Measurements from ENCODE around the gene ZNF804B. TPM values are rescaled to one million over a fixed set of nuclear protein-coding genes. Genes with fewer than 3 reads are reported as not detected.

The ZNF804B gene
- total RNA-seq, 1 donor from 2014 or later, result not detected

DNA sequence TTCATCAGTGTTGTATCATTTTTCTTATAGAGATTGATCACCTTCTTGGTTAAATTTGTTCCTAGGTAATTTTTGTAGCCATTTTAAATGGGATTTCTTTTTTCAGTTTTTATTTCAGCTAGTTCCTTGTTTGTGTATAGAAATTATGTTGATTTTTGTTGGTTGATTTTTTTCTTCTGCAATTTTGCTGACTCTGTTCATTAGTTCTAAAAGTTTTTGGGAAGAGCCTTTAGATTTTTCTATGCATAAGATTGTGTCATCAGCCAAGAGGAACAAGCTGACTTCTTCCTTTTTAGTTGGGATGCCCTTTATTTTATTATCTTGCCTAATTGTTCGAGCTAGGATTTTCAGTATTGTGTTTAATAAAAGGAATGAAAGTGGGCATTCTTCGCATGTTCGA lies 258.2 kb downstream of the ZNF804B start:
- no peaks in the 10 kb centered on the region for H3K27me3 Mint-ChIP-seq (ENCODE audit: unreplicated experiment)
- no peak overlapping the region for H3K4me3 Mint-ChIP-seq (ENCODE audit: unreplicated experiment)
- no peak for DNase-seq (ENCODE audit: extremely low spot score, unreplicated experiment)
- H3K9me3 Mint-ChIP-seq (ENCODE audit: unreplicated experiment), result peaks cover 30% of the 10 kb centered on the region
- TF ChIP-seq CTCF (IDR thresholded peaks at IDR 0.05), result no peak
- no peaks in the 10 kb centered on the region for H3K4me1 Mint-ChIP-seq (ENCODE audit: unreplicated experiment)
- H3K36me3 Mint-ChIP-seq (ENCODE audit: unreplicated experiment), result no peaks in the 10 kb centered on the region
- H3K27ac Mint-ChIP-seq (ENCODE audit: unreplicated experiment), result no peak overlapping the region

DNA sequence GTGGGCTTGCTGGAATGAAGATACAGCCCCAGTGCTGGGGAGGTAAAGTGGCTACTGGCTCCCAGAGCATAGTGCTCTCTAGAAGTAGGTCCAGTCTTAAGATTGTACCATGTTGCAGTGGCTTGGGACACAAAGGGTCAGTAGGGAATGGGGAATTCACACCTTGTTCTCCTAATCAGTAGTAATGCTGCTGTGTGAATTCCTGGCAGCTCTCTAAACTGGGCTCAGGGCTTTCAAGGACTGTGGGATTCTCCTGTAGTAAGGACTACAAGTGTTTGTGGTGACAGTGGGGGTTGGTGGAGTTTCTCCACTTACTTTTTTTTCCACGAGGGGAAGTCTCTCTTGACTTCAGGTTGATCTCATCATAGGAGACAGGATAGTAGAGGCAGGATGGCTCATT lies 262.2 kb downstream of the ZNF804B start:
- DNase-seq (ENCODE audit: extremely low spot score, unreplicated experiment), result no peak
- H3K36me3 Mint-ChIP-seq (ENCODE audit: unreplicated experiment), result no peaks in the 10 kb centered on the region
- H3K27me3 Mint-ChIP-seq (ENCODE audit: unreplicated experiment), result no peaks in the 10 kb centered on the region
- peaks cover 27% of the 10 kb centered on the region for H3K9me3 Mint-ChIP-seq (ENCODE audit: unreplicated experiment)
- no peak overlapping the region for H3K27ac Mint-ChIP-seq (ENCODE audit: unreplicated experiment)
- no peak for TF ChIP-seq CTCF (IDR thresholded peaks at IDR 0.05)
- H3K4me3 Mint-ChIP-seq (ENCODE audit: unreplicated experiment), result no peak overlapping the region
- peaks cover 4% of the 10 kb centered on the region for H3K4me1 Mint-ChIP-seq (ENCODE audit: unreplicated experiment)

DNA sequence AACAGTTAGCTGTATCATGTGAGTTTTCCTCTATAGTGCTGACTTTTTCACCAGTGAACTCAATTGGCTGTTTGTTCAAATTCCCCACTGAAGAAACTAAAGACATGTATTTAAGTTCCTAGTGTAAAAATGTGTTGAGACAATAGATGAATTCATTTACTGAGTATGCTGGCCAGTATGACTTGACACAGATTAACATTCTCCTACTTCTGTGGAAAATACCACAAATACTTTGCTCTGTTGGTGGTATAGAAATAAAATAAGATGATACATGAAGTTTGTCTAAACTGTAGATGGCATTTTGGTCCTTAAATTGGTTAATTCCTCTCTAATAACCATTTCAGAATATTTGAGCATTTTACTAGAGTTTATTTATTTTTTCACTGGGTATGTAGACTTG lies 263.7 kb downstream of the ZNF804B start:
- Mint-ChIP-seq H3K36me3 (ENCODE audit: unreplicated experiment) (no peaks in the 10 kb centered on the region), H3K4me1 (ENCODE audit: unreplicated experiment) (peaks cover 4% of the 10 kb centered on the region), H3K9me3 (ENCODE audit: unreplicated experiment) (peaks cover 22% of the 10 kb centered on the region), H3K4me3 (ENCODE audit: unreplicated experiment) (no peak overlapping the region), H3K27ac (ENCODE audit: unreplicated experiment) (no peak overlapping the region), H3K27me3 (ENCODE audit: unreplicated experiment) (no peaks in the 10 kb centered on the region)
- no peak for DNase-seq (ENCODE audit: extremely low spot score, unreplicated experiment)
- TF ChIP-seq CTCF (IDR thresholded peaks at IDR 0.05), result no peak

GRCh38 chr7:89023877-89024276 lies 264.4 kb downstream of the ZNF804B start:
- H3K27ac Mint-ChIP-seq (ENCODE audit: unreplicated experiment), result no peak overlapping the region
- no peak overlapping the region for H3K4me3 Mint-ChIP-seq (ENCODE audit: unreplicated experiment)
- H3K9me3 Mint-ChIP-seq (ENCODE audit: unreplicated experiment), result peaks cover 16% of the 10 kb centered on the region
- DNase-seq (ENCODE audit: extremely low spot score, unreplicated experiment), result no peak
- H3K27me3 Mint-ChIP-seq (ENCODE audit: unreplicated experiment), result no peaks in the 10 kb centered on the region
- H3K4me1 Mint-ChIP-seq (ENCODE audit: unreplicated experiment), result peaks cover 4% of the 10 kb centered on the region
- H3K36me3 Mint-ChIP-seq (ENCODE audit: unreplicated experiment), result no peaks in the 10 kb centered on the region
- no peak for TF ChIP-seq CTCF (IDR thresholded peaks at IDR 0.05)

DNA sequence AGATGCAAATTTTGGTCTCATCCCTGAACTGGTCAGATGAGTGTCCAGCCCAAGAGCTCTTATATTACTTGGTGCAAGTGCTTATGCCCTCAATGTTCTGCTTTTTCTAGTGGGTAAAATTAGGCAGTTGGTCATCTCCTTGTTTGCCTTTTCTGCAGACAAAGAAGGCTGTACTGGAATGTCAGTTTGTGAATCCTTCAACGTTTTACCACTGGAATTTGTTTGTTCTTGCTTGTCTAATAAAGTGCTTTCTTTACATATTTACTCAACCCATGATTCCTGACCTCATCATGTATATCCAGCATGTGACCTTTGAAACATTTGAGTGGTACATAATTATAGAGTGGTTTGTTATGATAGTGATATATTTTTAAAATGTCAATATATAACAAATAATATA lies 268.3 kb downstream of the ZNF804B start:
- Mint-ChIP-seq H3K4me3 (ENCODE audit: unreplicated experiment) (no peak overlapping the region), H3K9me3 (ENCODE audit: unreplicated experiment) (no peaks in the 10 kb centered on the region), H3K27me3 (ENCODE audit: unreplicated experiment) (no peaks in the 10 kb centered on the region), H3K36me3 (ENCODE audit: unreplicated experiment) (no peaks in the 10 kb centered on the region), H3K4me1 (ENCODE audit: unreplicated experiment) (peaks cover 4% of the 10 kb centered on the region), H3K27ac (ENCODE audit: unreplicated experiment) (no peak overlapping the region)
- no peak for DNase-seq (ENCODE audit: extremely low spot score, unreplicated experiment)
- no peak for TF ChIP-seq CTCF (IDR thresholded peaks at IDR 0.05)
